ENCODE measurements around the gene BTNL2.

BTNL2 gene

DNA sequence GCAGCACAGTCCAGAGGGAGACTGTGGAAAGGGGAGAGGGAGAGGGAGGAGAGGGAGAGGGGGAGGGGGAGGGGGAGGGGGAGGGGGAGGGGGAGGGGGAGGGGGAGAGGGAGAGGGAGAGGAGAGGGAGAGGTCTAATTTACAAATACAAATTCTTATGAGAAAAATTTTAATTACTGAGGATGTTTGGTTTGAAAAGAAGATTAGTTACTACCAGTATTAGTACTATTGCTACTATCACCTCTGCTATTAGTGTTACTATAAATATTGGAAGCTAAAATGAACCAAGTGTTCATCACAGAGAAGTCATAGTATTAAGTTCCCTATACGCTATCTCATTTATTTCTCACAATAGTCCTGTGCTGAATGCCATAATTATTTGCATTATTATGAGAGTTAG is 20.9 kb downstream of the BTNL2 start:
- no peak for TF ChIP-seq ZFX (IDR thresholded peaks at IDR 0.05)
- TF ChIP-seq, protein P1, sequence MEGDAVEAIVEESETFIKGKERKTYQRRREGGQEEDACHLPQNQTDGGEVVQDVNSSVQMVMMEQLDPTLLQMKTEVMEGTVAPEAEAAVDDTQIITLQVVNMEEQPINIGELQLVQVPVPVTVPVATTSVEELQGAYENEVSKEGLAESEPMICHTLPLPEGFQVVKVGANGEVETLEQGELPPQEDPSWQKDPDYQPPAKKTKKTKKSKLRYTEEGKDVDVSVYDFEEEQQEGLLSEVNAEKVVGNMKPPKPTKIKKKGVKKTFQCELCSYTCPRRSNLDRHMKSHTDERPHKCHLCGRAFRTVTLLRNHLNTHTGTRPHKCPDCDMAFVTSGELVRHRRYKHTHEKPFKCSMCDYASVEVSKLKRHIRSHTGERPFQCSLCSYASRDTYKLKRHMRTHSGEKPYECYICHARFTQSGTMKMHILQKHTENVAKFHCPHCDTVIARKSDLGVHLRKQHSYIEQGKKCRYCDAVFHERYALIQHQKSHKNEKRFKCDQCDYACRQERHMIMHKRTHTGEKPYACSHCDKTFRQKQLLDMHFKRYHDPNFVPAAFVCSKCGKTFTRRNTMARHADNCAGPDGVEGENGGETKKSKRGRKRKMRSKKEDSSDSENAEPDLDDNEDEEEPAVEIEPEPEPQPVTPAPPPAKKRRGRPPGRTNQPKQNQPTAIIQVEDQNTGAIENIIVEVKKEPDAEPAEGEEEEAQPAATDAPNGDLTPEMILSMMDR (conservative IDR thresholded peaks at IDR 0.05), result no peak
- H3K27ac ChIP-seq, result no peak overlapping the region

DNA sequence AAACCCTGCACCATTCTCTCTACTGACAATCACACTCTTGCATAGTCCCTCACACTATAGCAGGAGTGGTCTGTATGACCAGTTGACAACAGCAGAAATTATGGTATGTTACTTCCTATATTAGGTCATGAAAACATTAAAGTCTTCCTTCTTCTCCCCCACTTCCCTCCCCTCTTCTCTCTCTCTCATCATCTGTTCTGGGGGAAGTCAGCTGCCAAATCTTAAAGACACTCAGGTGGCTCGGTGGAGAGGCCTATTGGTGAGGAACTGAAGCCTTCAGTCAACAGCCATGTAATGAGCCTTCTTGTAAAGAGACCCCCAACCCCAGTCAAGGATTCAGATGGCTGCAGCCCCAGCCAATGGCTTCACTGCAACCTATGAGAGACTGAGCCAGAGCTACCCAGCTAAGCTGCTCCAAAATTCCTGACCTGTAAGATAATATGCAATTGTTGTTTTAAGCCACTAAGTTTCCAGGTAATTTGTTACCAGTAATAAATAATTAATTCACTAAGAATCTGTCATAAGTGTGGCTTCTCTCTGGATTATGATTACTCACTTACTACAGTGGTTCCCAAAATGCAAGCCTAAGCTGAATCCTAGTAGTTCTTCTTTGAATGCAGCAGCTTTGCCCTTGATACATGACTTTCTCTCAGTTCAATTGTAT is 24.1 kb downstream of the BTNL2 start:
- H3K27ac ChIP-seq, result no peak overlapping the region
- no peak for TF ChIP-seq ZFX (IDR thresholded peaks at IDR 0.05)
- TF ChIP-seq, protein P1 (conservative IDR thresholded peaks at IDR 0.05), result no peak

- TF ChIP-seq ZFX (IDR thresholded peaks at IDR 0.05), result no peak
- TF ChIP-seq, protein P1 (conservative IDR thresholded peaks at IDR 0.05), result no peak
- H3K27ac ChIP-seq, result no peak overlapping the region
Observed at GRCh38 chr6:32379545-32379944, 27.4 kb downstream of the BTNL2 start.

DNA sequence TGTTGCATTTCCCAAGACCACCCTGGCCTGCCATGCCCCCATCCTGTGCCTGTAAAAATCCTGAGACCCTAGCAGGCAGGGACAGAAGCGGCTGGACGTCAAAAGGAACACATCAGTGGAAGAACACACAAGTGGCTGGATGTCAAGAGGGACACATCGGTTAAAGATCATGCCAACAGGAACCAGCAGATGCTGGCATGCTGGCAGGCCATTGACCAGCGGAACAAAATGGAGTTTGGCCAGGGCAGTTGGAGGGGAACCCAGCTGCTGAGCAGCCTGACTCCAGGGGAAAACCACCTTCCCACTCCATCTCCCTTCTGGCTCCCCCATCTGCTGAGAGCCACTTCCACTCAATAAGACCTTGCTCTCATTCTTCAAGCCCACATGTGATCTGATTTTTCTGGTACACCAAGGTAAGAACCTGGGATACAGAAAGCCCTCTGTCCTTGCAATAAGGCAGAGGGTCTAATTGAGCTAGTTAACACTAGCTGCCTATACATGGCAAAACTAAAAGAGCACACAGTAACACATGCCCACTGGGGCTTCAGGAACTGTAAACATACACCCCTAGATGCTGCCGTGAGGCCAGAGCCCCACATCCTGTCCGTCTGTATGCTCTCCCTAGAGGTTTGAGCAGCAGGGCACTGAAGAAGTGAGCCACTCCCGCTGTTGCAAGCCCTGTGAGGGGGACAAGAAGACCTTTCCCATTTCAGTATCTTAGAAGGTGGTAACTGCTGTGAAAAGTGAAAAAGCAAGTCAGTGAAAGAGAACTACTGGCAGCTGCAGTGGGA is 31.0 kb downstream of the BTNL2 start:
- no peak for TF ChIP-seq ZFX (IDR thresholded peaks at IDR 0.05)
- TF ChIP-seq, protein P1 (conservative IDR thresholded peaks at IDR 0.05), result no peak

DNA sequence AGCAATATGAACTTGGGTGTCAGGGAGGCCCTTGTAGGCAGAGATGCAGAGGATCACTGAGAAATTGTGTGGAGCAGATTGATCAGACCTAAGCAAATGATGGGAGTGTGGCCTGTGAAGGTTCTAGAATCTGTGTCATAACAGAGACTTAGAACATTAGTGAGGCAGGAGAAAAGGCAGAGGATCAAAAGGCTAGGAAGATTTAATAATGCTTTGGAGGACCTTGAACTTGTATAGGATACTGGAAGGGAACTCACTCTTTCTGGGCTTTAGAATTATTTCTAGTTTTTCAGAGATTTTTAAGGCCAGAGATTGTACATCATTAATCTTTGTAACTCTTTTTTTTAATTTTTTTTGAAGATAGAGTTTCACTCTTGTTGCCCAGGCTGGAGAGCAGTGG is 35.2 kb downstream of the BTNL2 start, which contains the start of gene TSBP1:
TSBP1 (minus strand) TSS at position 101 of the 400 bp plus-strand sequence. CDS start 197 bp downstream, outside the sequence.
- TF ChIP-seq, protein P1 (conservative IDR thresholded peaks at IDR 0.05), result no peak
- TF ChIP-seq ZFX (IDR thresholded peaks at IDR 0.05), result no peak
- H3K27ac ChIP-seq, result no peak within 1 kb of the TSS

More for the DNA sequence above, 31.0 kb downstream of the BTNL2 start:
- no peak overlapping the region for H3K27ac ChIP-seq

- H3K27ac ChIP-seq, result no peak overlapping the region
Observed at GRCh38 chr6:32371229-32371628, 35.8 kb downstream of the BTNL2 start.

More at GRCh38 chr6:32371229-32371628, 35.8 kb downstream of the BTNL2 start:
- TF ChIP-seq ZFX (IDR thresholded peaks at IDR 0.05), result no peak
- TF ChIP-seq, protein P1 (conservative IDR thresholded peaks at IDR 0.05), result no peak

All from C4-2B (cell line).